Uterus (tissue), 2 donors: ENCODE data around the gene KMT5B.

Experiments
- POLR2A ChIP-seq, 2 donors: fragments of 450-650 bp; IDR thresholded peaks; one replicate each; pipeline ENCODE4 v1.6.1; 2016; ENCODE audit warnings: antibody characterized with exemption in 2 of 2, mild to moderate bottlenecking in 1 of 2, moderate library complexity in 1 of 2
- TF ChIP-seq, protein P1 (sequence below), 4 experiments: fragments of 200-600 bp in 2 of 4; fragments of 450-650 bp in 2 of 4; sonication (generic) in 2 of 4; IDR thresholded peaks; one replicate each; pipeline ENCODE4 v1.5.1; 2016 to 2019; ENCODE audit warnings: antibody characterized with exemption in 4 of 4, mild to moderate bottlenecking in 2 of 4, moderate library complexity in 1 of 4

DNA sequence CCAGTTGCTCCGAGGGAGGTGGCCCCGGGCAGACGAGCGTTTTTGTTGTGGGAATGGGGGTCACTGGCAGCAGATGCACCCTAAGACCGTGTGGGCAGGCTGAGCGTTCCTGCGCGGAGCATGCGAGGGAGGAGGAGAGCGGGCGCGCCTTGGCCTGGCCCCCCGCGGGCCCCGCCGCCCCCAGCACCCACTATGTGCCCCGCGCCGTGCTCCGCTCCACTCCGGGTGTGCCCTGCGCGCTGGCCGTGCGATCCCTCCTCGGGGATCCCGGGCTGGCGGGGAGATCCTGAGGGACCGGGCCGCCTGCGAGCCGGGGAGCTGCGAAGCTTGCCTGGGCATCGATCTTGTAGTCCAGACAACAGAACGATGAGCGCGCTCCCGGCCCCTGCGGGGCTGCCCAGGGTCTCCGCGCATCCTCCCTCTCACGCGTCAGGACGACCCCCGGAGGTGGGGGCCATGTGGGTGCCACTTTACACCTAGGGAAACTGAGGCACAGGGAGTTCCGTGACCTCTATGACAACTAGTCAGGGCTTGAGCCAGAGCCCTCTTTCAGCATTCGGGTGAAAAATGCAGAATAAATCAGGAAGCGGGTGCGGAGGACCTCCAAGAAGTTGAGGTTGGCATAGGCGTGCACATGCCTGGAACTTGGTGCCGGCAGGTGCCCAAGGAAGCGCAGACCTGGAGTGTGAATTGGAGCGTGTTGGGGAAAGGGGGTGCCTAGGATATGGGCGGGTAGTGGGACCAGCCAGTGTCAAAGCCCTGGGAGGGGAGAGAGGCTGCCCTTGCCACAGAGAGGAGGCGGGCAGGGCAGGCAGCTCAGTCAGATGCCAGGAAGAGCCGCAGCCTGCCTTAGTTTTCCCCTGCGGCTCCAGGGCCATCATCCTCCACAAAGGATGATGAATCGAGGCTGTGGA lies 1.3 kb upstream of the KMT5B start:
- TF ChIP-seq, protein P1, sequence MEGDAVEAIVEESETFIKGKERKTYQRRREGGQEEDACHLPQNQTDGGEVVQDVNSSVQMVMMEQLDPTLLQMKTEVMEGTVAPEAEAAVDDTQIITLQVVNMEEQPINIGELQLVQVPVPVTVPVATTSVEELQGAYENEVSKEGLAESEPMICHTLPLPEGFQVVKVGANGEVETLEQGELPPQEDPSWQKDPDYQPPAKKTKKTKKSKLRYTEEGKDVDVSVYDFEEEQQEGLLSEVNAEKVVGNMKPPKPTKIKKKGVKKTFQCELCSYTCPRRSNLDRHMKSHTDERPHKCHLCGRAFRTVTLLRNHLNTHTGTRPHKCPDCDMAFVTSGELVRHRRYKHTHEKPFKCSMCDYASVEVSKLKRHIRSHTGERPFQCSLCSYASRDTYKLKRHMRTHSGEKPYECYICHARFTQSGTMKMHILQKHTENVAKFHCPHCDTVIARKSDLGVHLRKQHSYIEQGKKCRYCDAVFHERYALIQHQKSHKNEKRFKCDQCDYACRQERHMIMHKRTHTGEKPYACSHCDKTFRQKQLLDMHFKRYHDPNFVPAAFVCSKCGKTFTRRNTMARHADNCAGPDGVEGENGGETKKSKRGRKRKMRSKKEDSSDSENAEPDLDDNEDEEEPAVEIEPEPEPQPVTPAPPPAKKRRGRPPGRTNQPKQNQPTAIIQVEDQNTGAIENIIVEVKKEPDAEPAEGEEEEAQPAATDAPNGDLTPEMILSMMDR (IDR thresholded peaks at IDR 0.05), result no peak
- TF ChIP-seq POLR2A (IDR thresholded peaks at IDR 0.05), result no peak
